ENCODE data around the gene C10orf105.

DNA sequence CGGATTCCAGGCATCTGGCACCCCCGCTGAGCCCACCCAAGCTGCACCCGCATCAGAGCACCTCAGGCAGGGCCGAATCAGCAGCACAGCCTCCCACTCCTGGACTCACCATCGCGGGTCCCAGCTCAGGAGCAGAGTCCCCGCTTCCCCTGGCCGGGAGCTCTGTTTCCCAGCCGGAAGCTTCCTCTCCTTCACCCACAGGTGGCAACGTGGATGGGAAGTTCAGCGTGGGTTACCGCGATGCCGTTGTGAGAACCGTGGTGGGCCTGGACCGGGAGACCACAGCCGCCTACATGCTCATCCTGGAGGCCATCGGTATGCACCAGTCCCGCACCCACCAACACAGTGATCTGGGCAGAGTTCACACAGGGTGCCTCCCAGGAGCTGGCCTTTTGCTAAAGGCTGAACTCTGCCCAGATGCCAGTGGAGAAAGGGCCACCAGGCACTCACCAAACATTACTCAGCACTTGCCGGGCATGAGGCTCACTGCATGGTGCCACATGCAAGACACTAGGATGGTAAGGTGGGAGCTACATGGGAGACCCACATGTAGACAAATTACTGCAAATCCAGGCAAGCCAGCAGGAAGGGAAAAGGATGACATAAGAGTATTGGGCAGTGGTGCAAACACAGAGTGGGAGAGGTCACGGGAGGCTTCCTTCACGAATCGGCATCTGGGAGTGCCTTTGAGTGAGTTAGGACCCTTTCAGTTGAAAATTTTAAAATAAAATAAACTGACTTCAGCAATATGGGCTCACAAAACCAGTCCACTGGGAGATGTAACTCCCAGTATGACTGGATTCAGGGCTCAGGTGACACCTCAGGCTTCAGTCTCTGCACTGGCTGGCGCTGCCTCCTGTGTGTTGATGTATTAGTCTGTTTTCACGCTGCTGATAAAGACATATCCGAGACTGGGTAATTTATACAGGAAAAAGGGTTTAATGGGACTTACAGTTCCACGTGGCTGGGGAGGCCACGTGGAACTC, 10.4 kb downstream of the C10orf105 start:
- TF ChIP-seq GATA2 (IDR thresholded peaks at IDR 0.05; ENCODE audit: low read depth, low read length) (no peak), GATA3 (IDR thresholded peaks at IDR 0.05; ENCODE audit: low read depth, low read length) (no peak)
